Measurements from ENCODE around the gene ACBD6. TPM values are rescaled to one million over a fixed set of nuclear protein-coding genes. Genes with fewer than 3 reads are reported as not detected.
"Not testable (repeated sequence)": the region's sequence is repeated elsewhere in the genome, so short reads cannot be mapped to it uniquely, and the experiment has no call there.

ACBD6 gene
- total RNA-seq, 2 experiments from 2014 or later: 39.8 to 41.3 TPM

DNA sequence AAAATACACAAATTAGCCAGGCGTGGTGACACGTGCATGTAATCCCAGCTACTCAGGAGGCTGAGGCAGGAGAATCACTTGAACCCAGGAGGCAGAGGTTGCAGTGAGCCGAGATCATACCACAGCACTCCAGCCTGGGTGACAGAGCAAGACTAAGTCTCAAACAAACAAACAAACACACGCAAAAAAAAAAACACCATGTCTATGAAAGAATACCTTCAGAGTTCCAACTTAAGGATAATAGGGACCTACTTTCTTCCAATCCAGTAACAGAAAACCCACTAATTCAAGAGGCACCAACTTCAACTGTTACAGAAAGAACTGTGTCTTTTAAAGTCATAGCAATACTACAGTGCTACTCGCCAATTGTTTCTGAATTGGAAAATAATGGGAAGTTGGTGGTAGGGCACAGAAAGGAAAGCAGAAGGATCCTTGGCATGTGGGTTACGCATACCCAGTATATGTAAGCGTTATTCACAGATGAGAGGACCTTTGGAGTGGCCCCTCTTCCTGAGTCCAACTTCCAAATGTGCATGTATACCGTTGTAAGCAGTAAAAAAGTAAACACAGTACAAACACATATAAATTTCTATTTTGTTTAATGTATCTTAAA, 87.0 kb downstream of the ACBD6 start:
- no peaks in the 10 kb centered on the region for H3K27me3 Mint-ChIP-seq
- H3K27ac Mint-ChIP-seq: no peak overlapping the region
- no peaks in the 10 kb centered on the region for H3K9me3 Mint-ChIP-seq (ENCODE audit: low read depth)
- CTCF ChIA-PET: interaction anchor here (0.7 to 4.0 kb wide), 9 partner anchors 11 to 234 kb away, joined by 3 to 25 read pairs (median 5); no protein-coding TSS in a partner anchor
- DNase-seq: no peak
- ATAC-seq: no peak
- no peak overlapping the region for H3K4me3 Mint-ChIP-seq
- peaks cover 18% of the 10 kb centered on the region for H3K36me3 Mint-ChIP-seq
- no peaks in the 10 kb centered on the region for H3K4me1 Mint-ChIP-seq

DNA sequence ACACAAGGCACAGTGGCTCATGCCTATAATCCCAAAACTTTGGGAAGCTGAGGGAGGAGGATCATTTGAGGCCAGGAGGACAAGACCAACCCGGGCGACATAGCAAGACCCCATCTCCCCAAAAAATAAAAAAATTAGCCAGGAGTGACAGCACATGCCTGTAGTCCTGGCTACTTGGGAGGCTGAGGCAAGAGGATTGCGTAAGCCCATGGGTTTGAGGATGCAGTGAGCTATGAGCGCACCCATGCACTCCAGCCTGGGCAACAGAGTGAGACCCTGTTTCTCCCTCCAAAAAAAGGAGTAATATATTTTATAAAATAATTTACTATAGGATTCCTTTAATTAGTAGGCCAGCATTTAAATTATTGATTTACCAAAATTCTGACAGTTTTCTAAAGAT, 89.8 kb downstream of the ACBD6 start:
- Mint-ChIP-seq H3K27me3 (no peaks in the 10 kb centered on the region), H3K27ac (no peak overlapping the region), H3K9me3 (ENCODE audit: low read depth) (no peaks in the 10 kb centered on the region), H3K4me3 (no peak overlapping the region), H3K4me1 (no peaks in the 10 kb centered on the region), H3K36me3 (peaks cover 30% of the 10 kb centered on the region)
- ATAC-seq: no peak
- no peak for DNase-seq
- CTCF ChIA-PET: no interaction called here

DNA sequence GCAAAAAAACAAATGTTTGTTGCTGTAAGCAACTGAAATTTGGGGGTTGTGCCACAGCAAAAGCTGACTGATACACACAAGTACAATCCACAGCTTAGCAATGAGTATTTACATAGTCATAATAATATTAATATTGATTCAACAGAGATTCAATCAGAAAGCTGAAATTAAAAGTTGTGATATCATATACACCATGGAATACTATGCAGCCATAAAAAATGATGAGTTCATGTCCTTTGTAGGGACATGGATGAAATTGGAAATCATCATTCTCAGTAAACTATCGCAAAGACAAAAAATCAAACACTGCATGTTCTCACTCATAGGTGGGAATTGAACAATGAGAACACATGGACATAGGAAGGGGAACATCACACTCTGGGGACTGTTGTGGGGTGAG, 94.2 kb downstream of the ACBD6 start:
- DNase-seq; CTCF ChIA-PET; H3K4me3 Mint-ChIP-seq; ATAC-seq; H3K27ac Mint-ChIP-seq; H3K9me3 Mint-ChIP-seq (ENCODE audit: low read depth); H3K27me3 Mint-ChIP-seq; H3K4me1 Mint-ChIP-seq: not testable (repeated sequence)
- H3K36me3 Mint-ChIP-seq: peaks cover 31% of the 10 kb centered on the region

DNA sequence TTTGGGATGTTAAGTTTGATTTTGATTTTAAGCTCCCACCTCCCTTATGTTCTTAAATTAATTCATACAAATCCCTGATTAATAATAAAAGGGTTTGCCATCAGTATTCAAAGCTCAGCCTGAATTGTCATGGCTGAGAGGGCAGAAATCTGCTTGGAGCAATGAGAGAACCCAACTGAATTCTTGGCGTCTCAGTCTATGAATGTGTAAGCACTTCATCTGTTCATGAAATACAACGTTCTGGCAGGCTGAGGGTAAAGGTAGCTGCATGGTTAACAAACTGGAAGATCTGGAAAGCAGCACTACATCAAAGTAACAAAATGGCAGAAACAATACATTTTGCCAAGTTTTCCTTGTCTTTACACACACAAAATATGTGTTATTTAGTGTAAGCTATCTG, 95.3 kb downstream of the ACBD6 start:
- Mint-ChIP-seq H3K9me3 (ENCODE audit: low read depth) (no peaks in the 10 kb centered on the region), H3K27me3 (no peaks in the 10 kb centered on the region), H3K4me1 (no peaks in the 10 kb centered on the region), H3K4me3 (no peak overlapping the region), H3K27ac (no peak overlapping the region), H3K36me3 (peaks cover 28% of the 10 kb centered on the region)
- CTCF ChIA-PET: no interaction called here
- DNase-seq (no peak), ATAC-seq (no peak)

DNA sequence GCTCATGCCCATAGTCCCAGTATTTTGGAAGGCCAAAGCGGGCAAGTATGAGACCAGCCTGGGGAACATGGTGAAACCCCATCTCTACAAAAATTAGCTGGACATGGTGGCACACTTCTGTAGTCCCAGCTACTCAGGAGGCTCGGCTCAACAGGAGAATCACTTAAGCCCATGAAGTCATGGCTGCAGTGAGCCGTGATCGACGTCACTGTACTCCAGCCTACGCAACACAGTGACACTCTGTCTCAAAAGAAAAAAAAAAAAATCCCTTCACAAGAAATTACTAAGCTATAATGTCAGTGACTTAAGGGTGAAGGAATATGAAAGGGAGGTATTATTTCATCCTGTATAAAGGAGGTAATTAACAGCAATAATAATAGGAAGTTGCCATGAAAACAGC, 99.8 kb downstream of the ACBD6 start:
- H3K27me3 Mint-ChIP-seq: no peaks in the 10 kb centered on the region
- no peak for ATAC-seq
- no peak overlapping the region for H3K27ac Mint-ChIP-seq
- H3K36me3 Mint-ChIP-seq: peaks cover 8% of the 10 kb centered on the region
- H3K9me3 Mint-ChIP-seq (ENCODE audit: low read depth): no peaks in the 10 kb centered on the region
- H3K4me3 Mint-ChIP-seq: no peak overlapping the region
- CTCF ChIA-PET: no interaction called here
- no peaks in the 10 kb centered on the region for H3K4me1 Mint-ChIP-seq
- no peak for DNase-seq

DNA sequence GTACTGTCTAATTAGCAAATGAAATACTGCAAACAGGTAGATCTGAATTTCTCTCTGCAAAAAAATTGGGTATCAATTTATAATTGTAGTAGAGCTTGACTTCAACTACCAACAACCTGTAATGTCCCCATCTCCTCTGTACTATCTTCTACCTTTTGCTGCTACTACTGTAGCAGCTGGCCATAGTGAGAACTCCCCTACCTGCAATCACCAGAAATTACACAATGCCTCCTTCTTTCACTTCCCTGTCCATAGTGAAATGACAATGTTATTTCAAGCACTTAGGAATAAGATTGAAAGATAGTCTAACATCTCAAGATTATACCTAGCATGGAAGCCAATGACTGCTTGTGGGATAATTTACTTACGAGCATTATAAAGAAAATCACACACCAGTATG, 100.4 kb downstream of the ACBD6 start:
- CTCF ChIA-PET: no interaction called here
- DNase-seq: no peak

DNA sequence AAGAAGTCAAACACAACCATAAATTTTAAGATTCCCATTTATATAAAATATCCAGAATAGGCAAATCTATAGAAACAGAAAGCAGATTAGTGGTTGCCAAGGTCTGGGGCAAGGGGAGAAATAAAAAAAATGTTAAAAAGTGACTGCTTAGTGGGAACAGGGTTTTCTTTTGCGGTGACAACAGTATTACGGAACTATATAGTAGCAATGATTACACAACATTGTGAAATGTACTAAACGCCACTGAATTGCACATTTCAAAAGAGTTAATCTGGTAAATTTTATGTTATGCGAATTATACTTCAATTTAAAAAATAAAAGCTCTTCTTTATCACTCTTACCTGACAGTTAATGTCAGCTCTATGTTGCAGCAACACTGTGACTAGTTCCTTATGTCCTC, 105.2 kb downstream of the ACBD6 start:
- peaks cover 2% of the 10 kb centered on the region for H3K9me3 Mint-ChIP-seq (ENCODE audit: low read depth)
- ATAC-seq: no peak
- CTCF ChIA-PET: no interaction called here
- H3K4me3 Mint-ChIP-seq: no peak overlapping the region
- H3K36me3 Mint-ChIP-seq: peaks cover 38% of the 10 kb centered on the region
- H3K27ac Mint-ChIP-seq: no peak overlapping the region
- H3K4me1 Mint-ChIP-seq: no peaks in the 10 kb centered on the region
- no peak for DNase-seq
- no peaks in the 10 kb centered on the region for H3K27me3 Mint-ChIP-seq

More for the DNA sequence above, 100.4 kb downstream of the ACBD6 start:
- Mint-ChIP-seq H3K27me3 (no peaks in the 10 kb centered on the region), H3K9me3 (ENCODE audit: low read depth) (no peaks in the 10 kb centered on the region), H3K27ac (no peak overlapping the region), H3K36me3 (peaks cover 8% of the 10 kb centered on the region), H3K4me1 (no peaks in the 10 kb centered on the region), H3K4me3 (no peak overlapping the region)
- ATAC-seq: no peak

DNA sequence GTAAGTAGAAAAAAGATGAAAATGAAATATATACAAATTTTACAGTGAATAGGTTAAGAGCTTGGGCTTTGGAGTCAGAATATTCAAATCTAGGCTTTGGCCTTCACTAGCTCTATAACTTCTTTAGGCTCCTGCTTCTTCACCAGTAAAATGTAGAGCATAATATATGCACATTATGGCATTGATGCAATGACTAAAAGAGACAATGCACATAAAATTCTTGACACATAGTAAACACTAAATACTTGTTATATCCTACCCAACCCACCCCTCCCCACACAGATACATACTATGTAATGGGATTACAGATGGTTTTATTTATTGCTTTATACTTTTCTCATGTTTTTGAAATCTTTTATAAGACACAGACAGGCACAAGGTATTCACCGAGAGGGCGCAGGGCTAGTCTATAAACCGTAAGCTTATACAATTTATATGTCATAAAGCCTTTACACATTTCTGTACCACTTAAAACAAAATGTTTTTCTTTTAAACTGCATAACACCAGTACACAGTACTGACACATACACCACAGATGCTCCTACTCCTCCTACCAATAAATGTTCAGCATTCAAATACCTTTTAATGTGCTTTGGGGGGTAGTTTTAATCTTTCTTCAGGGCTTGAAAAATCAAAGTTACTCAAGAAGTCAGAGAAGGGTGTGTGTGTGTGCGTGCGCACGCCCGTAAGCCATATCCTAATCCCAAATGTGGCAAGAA, 109.8 kb downstream of the ACBD6 start:
- Mint-ChIP-seq H3K4me3 (no peak overlapping the region), H3K27ac (no peak overlapping the region), H3K27me3 (no peaks in the 10 kb centered on the region), H3K4me1 (peaks cover 4% of the 10 kb centered on the region), H3K36me3 (peaks cover 51% of the 10 kb centered on the region), H3K9me3 (ENCODE audit: low read depth) (peaks cover 4% of the 10 kb centered on the region)
- CTCF ChIA-PET: no interaction called here
- ATAC-seq (no peak), DNase-seq (no peak)

DNA sequence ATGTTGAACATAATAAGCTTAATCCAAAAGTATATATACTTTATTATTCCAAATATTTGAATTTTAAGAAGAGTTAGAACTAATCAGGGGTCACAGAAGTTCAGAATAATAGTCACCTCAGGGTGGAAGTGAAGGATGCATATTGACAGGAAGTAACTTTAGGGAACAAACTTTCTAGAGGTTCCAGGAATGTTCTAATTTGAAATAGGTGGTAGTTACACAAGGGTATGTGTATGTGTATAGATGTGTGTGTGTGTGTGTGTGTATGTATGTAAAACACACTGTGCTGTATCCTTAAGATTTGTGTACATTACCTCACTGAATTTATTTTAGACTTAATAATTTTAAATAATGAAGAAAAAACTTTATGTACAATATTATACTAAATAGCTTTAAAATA, 110.4 kb downstream of the ACBD6 start:
- DNase-seq (no peak), ATAC-seq (no peak)
- Mint-ChIP-seq H3K4me3 (no peak overlapping the region), H3K4me1 (peaks cover 8% of the 10 kb centered on the region), H3K27me3 (no peaks in the 10 kb centered on the region), H3K36me3 (peaks cover 52% of the 10 kb centered on the region), H3K9me3 (ENCODE audit: low read depth) (peaks cover 4% of the 10 kb centered on the region), H3K27ac (no peak overlapping the region)
- CTCF ChIA-PET: no interaction called here

DNA sequence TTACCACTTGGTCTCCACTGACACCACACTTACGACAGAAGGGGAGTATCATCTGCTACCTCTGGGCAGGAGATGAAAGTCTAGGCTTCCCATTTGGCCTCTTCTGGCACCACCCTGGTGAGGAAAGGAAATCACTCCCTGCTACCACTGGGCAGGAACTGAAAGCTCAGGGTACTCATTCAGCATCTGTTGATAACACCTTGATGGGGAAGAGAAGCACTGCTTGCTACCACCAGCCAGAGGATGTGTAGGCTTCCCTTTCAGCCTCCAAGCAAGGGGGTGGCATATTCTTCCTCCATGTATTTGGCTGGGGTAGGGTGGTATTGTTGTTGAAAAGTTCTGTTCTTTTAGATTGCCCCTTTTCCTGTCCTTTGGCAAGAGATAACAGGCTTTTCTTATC, 115.0 kb downstream of the ACBD6 start:
- DNase-seq (no peak), ATAC-seq (no peak)
- Mint-ChIP-seq H3K4me3 (no peak overlapping the region), H3K9me3 (ENCODE audit: low read depth) (peaks cover 10% of the 10 kb centered on the region), H3K36me3 (peaks cover 47% of the 10 kb centered on the region), H3K27ac (peak overlapping the region; percentile 50), H3K4me1 (peaks cover 13% of the 10 kb centered on the region), H3K27me3 (no peaks in the 10 kb centered on the region)
- CTCF ChIA-PET: interaction anchor here (0.7 kb wide), 1 partner anchor 1079 kb away, joined by 3 read pairs; no protein-coding TSS in a partner anchor

DNA sequence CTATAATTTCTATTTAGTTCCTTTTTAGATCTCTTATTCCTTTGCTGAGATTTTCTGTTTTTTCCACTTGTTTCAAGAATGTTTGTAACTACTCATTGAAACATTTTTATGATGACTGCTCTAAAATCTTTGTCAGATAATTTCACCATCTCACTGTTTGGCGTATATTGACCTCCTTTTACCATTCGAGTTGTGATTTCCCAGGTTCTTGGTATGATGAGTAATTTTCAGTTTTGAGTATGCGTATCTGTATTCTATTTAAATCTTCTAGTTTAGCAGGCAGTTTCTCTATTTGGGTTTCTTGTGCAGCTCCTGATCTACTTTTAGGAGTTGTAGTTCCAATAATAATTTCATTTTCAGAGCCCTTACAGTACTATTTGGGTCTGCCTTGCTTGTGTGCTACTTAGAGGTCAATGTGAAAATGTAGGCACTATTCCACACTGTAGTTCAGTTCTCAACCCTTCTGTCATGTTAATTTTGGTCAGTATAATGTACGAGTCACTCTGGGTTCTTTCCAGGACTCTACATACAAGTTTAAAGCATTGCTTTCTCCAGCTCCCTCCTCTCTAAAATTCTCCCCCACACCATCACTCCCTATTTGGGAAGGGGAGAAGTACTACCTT, 115.5 kb downstream of the ACBD6 start:
- no peak for DNase-seq
- peaks cover 49% of the 10 kb centered on the region for H3K36me3 Mint-ChIP-seq
- peak overlapping the region; percentile 50 for H3K27ac Mint-ChIP-seq
- CTCF ChIA-PET: interaction anchor here (1.1 kb wide), 1 partner anchor 37 kb away, joined by 3 read pairs; no protein-coding TSS in a partner anchor
- peaks cover 13% of the 10 kb centered on the region for H3K4me1 Mint-ChIP-seq
- no peaks in the 10 kb centered on the region for H3K27me3 Mint-ChIP-seq
- no peak for ATAC-seq
- no peak overlapping the region for H3K4me3 Mint-ChIP-seq
- H3K9me3 Mint-ChIP-seq (ENCODE audit: low read depth): peaks cover 10% of the 10 kb centered on the region

DNA sequence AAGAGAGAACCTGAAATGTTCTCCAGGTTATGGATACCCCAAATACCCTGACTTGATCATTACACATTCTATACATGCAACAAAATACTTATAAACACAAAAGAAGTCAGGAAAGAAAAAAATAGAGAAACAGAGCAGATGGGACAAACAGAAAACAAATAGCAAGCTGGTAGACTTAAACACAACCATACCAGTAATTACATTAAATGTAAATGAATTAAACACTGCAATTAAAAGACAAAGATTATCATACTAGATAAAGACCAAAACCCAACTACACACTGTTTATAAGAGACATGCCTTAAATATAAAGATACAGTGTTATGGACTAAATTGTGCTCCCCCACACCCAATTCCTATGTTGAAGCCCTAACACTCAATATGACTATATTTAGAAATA, 117.2 kb downstream of the ACBD6 start:
- Mint-ChIP-seq H3K4me3 (no peak overlapping the region), H3K9me3 (ENCODE audit: low read depth) (peaks cover 22% of the 10 kb centered on the region), H3K4me1 (peaks cover 15% of the 10 kb centered on the region), H3K27me3 (no peaks in the 10 kb centered on the region), H3K36me3 (peaks cover 50% of the 10 kb centered on the region), H3K27ac (no peak overlapping the region)
- no peak for ATAC-seq
- CTCF ChIA-PET: no interaction called here
- no peak for DNase-seq

DNA sequence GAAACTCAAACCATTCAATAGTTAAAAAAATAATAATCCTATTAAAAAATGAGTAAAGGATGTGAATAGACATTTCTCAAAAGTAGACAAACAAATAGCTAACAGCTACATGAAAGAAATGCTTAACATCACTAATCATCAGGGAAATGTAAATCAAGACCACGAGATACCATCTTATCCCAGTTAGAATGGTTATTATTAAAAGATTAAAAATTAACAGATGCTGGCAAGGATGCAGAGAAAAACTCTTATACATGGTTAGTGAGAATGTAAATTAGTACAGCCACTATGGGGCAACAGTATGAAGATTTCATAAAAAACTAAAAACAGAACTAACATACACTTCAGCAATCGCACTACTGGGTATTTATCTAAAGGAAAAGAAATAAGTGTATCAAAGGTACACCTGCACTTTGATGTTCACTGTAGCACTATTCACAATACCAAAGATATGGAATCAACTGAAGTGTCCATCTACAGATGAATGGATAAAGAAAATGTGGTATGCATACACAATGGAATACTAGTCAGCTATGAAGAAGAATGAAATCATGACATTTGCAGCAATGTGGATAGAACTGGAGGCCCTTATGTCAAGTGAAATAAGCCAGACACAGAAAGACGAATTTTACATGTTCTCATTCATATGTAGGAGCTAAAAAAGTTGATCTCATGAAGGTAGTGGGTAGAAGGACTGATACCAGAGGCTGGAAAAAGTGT, 117.9 kb downstream of the ACBD6 start:
- peaks cover 28% of the 10 kb centered on the region for H3K9me3 Mint-ChIP-seq (ENCODE audit: low read depth)
- ATAC-seq: no peak

More for the DNA sequence above, 117.9 kb downstream of the ACBD6 start:
- CTCF ChIA-PET: no interaction called here
- Mint-ChIP-seq H3K4me3 (no peak overlapping the region), H3K27ac (no peak overlapping the region), H3K27me3 (no peaks in the 10 kb centered on the region), H3K4me1 (peaks cover 15% of the 10 kb centered on the region), H3K36me3 (peaks cover 56% of the 10 kb centered on the region)
- no peak for DNase-seq
